B cell (primary cell): ENCODE results near the gene PIGC.

Experiments used
- EZH2 ChIP-seq: IDR thresholded peaks from 2 replicates; pipeline ENCODE4 v1.6.1; 2012; ENCODE audit warnings: borderline replicate concordance, low read depth, mild to moderate bottlenecking, moderate library complexity, low read length; ENCODE audit not compliant: insufficient read depth, poor library complexity, severe bottlenecking
- TF ChIP-seq, protein P1 (sequence below): fragments of 200-600 bp; IDR thresholded peaks from one replicate; pipeline ENCODE4 v1.8.0; 2022; ENCODE audit warnings: antibody characterized with exemption, mild to moderate bottlenecking

DNA sequence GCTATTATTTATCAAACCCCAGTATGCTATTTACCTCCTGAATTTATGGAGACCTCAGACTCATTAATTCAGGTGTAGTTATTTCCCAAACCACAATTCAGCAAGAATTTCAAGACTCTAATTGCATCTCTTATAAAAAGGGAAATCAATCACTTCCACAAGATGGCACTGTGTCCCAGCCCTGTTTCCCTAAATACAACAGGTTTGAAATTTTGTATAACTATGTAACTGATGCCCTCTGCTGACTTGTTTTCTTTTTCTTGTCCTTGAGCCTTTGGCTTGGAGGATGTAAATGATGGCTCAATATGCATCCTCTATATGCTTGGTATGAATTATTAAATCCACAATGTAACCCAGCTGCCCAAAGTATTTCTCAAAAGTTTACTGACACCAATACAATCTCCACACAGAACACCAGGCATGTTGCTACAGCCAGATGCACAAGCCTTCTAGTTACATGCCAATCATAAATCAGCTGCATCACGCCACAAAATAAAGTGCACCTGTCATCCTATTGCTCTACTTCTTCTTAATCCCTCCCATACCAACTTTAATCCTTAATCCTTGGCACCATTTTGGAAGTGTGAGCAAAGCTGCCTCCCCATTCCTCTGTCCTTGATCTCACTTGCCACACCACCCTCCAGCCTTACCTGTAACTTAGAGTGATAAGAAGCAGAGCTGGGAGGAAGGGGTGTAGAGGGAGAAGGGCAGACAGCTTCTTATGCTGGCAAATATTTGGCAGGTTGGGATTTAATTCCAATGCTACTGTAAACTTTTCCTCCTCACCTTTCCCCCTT, 14.3 kb downstream of the PIGC start:
- TF ChIP-seq, protein P1, sequence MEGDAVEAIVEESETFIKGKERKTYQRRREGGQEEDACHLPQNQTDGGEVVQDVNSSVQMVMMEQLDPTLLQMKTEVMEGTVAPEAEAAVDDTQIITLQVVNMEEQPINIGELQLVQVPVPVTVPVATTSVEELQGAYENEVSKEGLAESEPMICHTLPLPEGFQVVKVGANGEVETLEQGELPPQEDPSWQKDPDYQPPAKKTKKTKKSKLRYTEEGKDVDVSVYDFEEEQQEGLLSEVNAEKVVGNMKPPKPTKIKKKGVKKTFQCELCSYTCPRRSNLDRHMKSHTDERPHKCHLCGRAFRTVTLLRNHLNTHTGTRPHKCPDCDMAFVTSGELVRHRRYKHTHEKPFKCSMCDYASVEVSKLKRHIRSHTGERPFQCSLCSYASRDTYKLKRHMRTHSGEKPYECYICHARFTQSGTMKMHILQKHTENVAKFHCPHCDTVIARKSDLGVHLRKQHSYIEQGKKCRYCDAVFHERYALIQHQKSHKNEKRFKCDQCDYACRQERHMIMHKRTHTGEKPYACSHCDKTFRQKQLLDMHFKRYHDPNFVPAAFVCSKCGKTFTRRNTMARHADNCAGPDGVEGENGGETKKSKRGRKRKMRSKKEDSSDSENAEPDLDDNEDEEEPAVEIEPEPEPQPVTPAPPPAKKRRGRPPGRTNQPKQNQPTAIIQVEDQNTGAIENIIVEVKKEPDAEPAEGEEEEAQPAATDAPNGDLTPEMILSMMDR = peak; percentile 71
- TF ChIP-seq EZH2 = no peak
